Fibroblast of villous mesenchyme (primary cell): ENCODE data around the gene EXOC4. TPM values are rescaled to one million over a fixed set of nuclear protein-coding genes. Genes with fewer than 3 reads are reported as not detected.

ENCODE experiments used
- DNase-seq: peaks from one replicate; pipeline ENCODE4 v3.0.0-alpha.2; 2010; ENCODE audit warnings: low read depth
- H3K4me3 ChIP-seq: 2 replicates; pipeline ENCODE4 v1.5.1; 2011; ENCODE audit warnings: low read depth, mild to moderate bottlenecking, low read length
- CTCF ChIP-seq: IDR thresholded peaks from 2 replicates; pipeline ENCODE4 v1.5.1; 2012; ENCODE audit warnings: low read depth, mild to moderate bottlenecking, low read length; ENCODE audit not compliant: insufficient read depth
- total RNA-seq: library from RNA; depleted of rRNA; stranded (reverse); fragments of >200 nt; gene quantifications from 2 replicates; pipeline ENCODE4 v1.2.3, GENCODE V29; 2012

Gene EXOC4
- total RNA-seq, 1 donor, result 106 TPM

DNA sequence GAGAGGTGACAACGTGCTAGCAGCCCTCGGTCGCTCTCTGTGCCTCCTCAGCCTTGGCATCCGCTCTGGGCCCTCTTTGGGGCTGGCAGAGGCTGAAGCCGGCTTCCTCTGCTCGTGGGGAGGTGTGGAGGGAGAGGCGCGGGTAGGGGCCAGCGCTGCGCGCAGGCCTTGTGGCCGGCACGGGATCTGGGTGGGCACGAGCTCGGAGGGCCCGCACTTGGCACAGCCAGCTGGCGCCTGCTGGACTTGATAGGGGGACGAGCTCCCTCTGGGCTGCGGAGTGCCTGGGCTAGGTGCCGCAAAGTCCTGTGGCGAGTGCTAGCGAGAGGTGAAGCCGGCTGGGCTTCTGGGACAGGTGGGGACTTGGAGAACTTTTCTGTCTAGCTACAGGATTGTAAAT, 170.7 kb downstream of the EXOC4 start:
- H3K4me3 ChIP-seq, result no peak overlapping the region
- TF ChIP-seq CTCF, result no peak
- DNase-seq, result no peak

GRCh38 chr7:133428326-133428725, 175.4 kb downstream of the EXOC4 start:
- TF ChIP-seq CTCF, result no peak
- DNase-seq, result no peak
- no peak overlapping the region for H3K4me3 ChIP-seq

DNA sequence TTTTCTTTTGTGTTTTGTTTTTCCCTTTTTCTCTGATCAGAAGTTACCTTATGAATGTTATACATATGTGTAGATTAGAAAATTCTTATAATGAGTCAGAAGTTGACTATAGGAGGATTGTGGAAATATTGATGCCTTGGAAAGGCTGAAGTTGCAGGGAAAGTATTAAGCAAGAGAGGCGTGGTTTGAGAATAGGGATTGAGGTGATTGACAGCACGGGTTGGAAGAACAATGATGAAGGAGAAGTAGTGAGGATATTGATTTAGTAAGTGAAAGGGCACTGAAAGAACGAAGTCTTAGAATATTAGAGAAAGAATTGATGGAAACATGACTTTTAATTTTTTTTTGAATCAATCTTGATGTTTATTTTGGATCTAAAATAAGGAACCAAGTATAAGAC, 176.0 kb downstream of the EXOC4 start:
- no peak overlapping the region for H3K4me3 ChIP-seq
- TF ChIP-seq CTCF, result no peak
- no peak for DNase-seq

GRCh38 chr7:133429371-133429770, 176.5 kb downstream of the EXOC4 start:
- no peak overlapping the region for H3K4me3 ChIP-seq
- peak; percentile 23 for DNase-seq
- TF ChIP-seq CTCF, result no peak

GRCh38 chr7:133431134-133431724, 178.4 kb downstream of the EXOC4 start:
- peak; percentile 38 for DNase-seq
- TF ChIP-seq CTCF, result no peak

GRCh38 chr7:133433165-133433812, 180.4 kb downstream of the EXOC4 start:
- H3K4me3 ChIP-seq, result no peak overlapping the region
- DNase-seq, result no peak
- no peak for TF ChIP-seq CTCF

More at GRCh38 chr7:133431134-133431724, 178.4 kb downstream of the EXOC4 start:
- no peak overlapping the region for H3K4me3 ChIP-seq

DNA sequence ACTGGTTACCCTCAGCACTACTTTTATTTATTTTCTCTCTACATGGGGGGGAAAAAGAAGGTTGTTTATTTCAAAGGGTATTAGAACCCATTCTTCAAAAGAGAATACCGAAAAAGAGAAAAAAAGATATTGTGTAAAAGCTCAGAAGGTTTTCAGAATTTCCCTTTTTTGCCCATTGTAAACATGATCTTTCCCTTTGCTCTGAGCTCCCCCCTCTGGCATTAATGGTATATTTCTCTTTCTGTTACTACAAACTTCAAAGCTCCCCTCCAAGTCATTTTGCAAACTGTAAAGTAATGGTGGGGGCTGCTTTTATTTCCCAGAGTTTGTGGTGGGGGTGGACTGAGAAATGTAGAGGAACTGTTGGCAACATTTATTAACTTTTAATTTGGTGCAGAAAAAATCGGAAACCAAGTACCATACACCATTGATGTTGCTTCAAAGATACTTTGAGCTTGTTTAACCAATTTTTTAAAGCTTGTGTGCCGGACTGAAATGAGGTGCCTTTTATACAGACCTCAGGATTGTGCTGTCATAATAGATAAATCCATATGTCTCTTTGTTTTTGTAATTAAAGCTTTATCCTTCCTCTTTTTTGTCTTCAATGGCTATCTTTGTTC, 181.5 kb downstream of the EXOC4 start:
- peak; percentile 49 for DNase-seq
- peak; percentile 58 for TF ChIP-seq CTCF

More for the DNA sequence above, 181.5 kb downstream of the EXOC4 start:
- no peak overlapping the region for H3K4me3 ChIP-seq
